Measurements from ENCODE around the gene RPIA. TPM values are rescaled to one million over a fixed set of nuclear protein-coding genes. Genes with fewer than 3 reads are reported as not detected.

The RPIA gene
- polyA plus RNA-seq, 1 experiment: 6.4 TPM

- no peak for DNase-seq (ENCODE audit: low read depth)
- no peak for TF ChIP-seq CTCF (IDR thresholded peaks at IDR 0.05; ENCODE audit: insufficient read depth, low read depth, low read length)
- Histone ChIP-seq H3K27me3 (ENCODE audit: control insufficient read depth, insufficient read depth, low read length) (no peaks in the 10 kb centered on the region), H3K36me3 (ENCODE audit: control insufficient read depth, insufficient read depth, low read length) (no peaks in the 10 kb centered on the region), H3K4me3 (ENCODE audit: low read depth, low read length) (no peak overlapping the region)
- ChIA-PET POLR2A (no interaction called here), CTCF (interaction anchor here (0.7 to 1.2 kb wide), 3 partner anchors 12 to 92 kb away, joined by 3 to 5 read pairs (median 4); no protein-coding TSS in a partner anchor)
Measured at GRCh38 chr2:88683160-88684021, 8.1 kb upstream of the RPIA start.

DNA sequence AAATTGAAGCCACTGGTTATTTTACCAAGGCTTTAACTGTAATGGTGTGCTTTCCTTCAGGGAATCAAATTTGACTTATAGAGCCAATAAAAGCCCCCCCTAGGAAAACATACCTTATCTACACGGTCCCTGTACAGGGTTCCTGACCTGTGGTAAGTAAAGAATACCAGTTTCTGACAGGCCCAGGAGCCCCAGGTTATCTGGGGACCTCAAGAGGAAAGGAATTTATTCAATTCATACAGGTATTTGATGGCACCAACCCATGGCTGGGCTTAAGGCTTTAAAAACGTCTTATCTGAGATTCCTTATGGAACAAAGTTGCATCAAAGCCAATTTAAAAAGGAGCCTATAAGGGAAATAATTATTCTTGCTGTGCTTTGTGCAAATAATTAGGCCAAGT, 7.0 kb upstream of the RPIA start:
- Histone ChIP-seq H3K36me3 (ENCODE audit: control insufficient read depth, insufficient read depth, low read length) (no peaks in the 10 kb centered on the region), H3K27me3 (ENCODE audit: control insufficient read depth, insufficient read depth, low read length) (no peaks in the 10 kb centered on the region), H3K4me3 (ENCODE audit: low read depth, low read length) (no peak overlapping the region)
- no peak for TF ChIP-seq CTCF (IDR thresholded peaks at IDR 0.05; ENCODE audit: insufficient read depth, low read depth, low read length)
- ChIA-PET POLR2A (no interaction called here), CTCF (interaction anchor here (0.7 to 1.4 kb wide), 3 partner anchors 13 to 15 kb away, joined by 4 to 5 read pairs (median 4); no protein-coding TSS in a partner anchor)
- no peak for DNase-seq (ENCODE audit: low read depth)

GRCh38 chr2:88686320-88686719, 5.2 kb upstream of the RPIA start:
- no peaks in the 10 kb centered on the region for H3K36me3 ChIP-seq (ENCODE audit: control insufficient read depth, insufficient read depth, low read length)
- TF ChIP-seq CTCF (IDR thresholded peaks at IDR 0.05; ENCODE audit: insufficient read depth, low read depth, low read length): no peak
- H3K27me3 ChIP-seq (ENCODE audit: control insufficient read depth, insufficient read depth, low read length): no peaks in the 10 kb centered on the region
- POLR2A ChIA-PET: no interaction called here
- CTCF ChIA-PET: interaction anchor here (0.6 to 1.3 kb wide), 4 partner anchors 15 to 125 kb away, joined by 3 read pairs; no protein-coding TSS in a partner anchor
- no peak overlapping the region for H3K4me3 ChIP-seq (ENCODE audit: low read depth, low read length)
- DNase-seq (ENCODE audit: low read depth): no peak

- Histone ChIP-seq H3K27me3 (ENCODE audit: control insufficient read depth, insufficient read depth, low read length) (no peaks in the 10 kb centered on the region), H3K4me3 (ENCODE audit: low read depth, low read length) (no peak overlapping the region), H3K36me3 (ENCODE audit: control insufficient read depth, insufficient read depth, low read length) (no peaks in the 10 kb centered on the region)
- ChIA-PET CTCF (interaction anchor here (1.1 kb wide), 1 partner anchor 10 kb away, joined by 4 read pairs; no protein-coding TSS in a partner anchor), POLR2A (no interaction called here)
- TF ChIP-seq CTCF (IDR thresholded peaks at IDR 0.05; ENCODE audit: insufficient read depth, low read depth, low read length): no peak
- DNase-seq (ENCODE audit: low read depth): no peak
Measured at GRCh38 chr2:88687384-88687783, 4.1 kb upstream of the RPIA start.

DNA sequence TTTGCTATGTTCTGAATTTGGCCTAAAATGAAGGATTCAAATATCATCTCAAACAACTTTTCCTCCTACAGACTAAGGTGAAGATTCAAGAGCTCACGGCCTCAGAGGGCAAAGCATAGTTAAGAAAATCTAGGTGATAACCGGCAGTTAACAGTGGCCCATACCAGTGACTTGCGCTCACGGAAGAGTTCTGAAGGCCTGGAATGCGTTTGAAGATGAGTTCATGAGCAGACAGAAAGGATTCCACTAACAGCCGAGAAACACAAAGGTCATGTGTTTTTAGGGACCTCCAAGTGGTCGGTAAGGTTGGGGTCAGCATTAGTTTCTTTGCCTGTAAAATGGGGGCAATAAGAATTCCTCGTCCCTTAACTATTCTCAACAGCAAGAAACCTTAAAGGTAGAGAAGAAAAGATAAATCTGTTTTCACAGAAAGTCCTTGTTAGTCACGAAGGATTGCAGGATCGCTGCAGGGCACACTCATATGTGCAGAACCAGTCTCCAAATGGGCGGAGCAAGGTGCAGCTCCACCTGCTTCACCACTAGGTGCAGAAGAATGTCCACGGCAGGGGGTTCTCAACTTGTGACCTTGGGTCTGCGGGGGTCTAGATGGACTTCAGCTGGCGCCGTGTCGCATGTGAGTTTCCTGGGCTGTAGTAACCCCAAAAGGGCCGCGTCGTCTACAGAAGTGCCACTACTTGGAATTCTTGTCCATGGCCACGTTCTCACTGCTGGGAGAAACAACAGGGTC, 708 bp upstream of the RPIA start:
- no peak for DNase-seq (ENCODE audit: low read depth)
- H3K4me3 ChIP-seq (ENCODE audit: low read depth, low read length): peak overlapping the region; percentile 97
- no peaks in the 10 kb centered on the region for H3K36me3 ChIP-seq (ENCODE audit: control insufficient read depth, insufficient read depth, low read length)
- ChIA-PET POLR2A (no interaction called here), CTCF (interaction anchor here (0.8 to 1.0 kb wide), 2 partner anchors 12 to 38 kb away, joined by 3 read pairs; no protein-coding TSS in a partner anchor)
- no peaks in the 10 kb centered on the region for H3K27me3 ChIP-seq (ENCODE audit: control insufficient read depth, insufficient read depth, low read length)
- TF ChIP-seq CTCF (IDR thresholded peaks at IDR 0.05; ENCODE audit: insufficient read depth, low read depth, low read length): 0 out of 2 replicates have a peak, but pooled peaks have one; percentile 9

All from BJ (cell line).